ENCODE measurements around the gene MAP3K3. TPM values are rescaled to one million over a fixed set of nuclear protein-coding genes. Genes with fewer than 3 reads are reported as not detected.

The MAP3K3 gene
- total RNA-seq, 2 donors from 2014 or later: 13.4 to 15.5 TPM

DNA sequence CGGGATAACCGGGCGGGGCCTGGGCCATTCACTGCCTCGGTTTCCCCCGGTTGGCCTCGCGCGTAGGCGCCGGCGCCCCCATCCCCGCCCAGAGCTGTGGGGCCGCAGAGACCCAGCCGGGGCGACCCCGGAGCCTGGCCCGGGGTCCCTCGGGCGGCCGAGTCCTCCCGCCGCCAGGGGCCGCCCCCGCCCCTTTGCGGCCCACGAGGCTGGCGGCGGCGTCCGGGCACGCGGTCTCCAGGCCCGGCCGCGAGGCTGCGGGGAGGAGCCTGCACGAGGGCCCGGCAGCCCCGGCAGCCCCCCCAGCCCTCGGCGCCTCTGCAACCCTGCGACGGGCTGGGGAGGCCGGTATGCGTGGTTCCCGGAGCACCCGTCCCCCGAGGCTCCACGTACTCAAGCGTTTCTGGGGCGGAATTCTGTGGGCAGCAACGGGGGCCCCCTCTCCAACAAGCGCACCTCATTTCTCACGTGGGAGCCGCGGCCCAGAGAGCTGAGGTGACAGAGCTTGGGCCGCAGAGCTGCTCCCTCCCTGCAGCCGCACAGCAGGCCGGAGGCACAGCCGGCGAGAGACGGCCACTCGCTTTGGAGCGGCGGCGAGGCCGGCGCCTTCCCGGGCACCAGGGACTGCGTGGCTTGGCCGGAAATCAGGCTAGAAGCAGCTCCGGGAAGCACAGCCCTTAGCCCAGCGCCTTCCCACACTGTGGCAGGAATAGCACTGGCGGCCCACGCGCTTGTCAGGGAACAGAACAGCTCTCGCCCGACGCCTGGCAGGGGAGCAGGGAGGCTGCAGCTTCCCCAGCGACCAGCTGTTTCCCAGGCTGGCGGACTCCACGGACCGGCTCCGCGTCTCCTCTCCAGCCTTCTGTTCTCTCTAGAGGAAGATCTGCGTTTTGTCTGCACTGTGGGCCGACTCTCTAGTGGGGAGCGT, 78.6 kb downstream of the MAP3K3 start:
- TF ChIP-seq, protein P1, sequence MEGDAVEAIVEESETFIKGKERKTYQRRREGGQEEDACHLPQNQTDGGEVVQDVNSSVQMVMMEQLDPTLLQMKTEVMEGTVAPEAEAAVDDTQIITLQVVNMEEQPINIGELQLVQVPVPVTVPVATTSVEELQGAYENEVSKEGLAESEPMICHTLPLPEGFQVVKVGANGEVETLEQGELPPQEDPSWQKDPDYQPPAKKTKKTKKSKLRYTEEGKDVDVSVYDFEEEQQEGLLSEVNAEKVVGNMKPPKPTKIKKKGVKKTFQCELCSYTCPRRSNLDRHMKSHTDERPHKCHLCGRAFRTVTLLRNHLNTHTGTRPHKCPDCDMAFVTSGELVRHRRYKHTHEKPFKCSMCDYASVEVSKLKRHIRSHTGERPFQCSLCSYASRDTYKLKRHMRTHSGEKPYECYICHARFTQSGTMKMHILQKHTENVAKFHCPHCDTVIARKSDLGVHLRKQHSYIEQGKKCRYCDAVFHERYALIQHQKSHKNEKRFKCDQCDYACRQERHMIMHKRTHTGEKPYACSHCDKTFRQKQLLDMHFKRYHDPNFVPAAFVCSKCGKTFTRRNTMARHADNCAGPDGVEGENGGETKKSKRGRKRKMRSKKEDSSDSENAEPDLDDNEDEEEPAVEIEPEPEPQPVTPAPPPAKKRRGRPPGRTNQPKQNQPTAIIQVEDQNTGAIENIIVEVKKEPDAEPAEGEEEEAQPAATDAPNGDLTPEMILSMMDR (IDR thresholded peaks at IDR 0.05): no peak
- H3K27ac ChIP-seq: peak overlapping the region; percentile 78
- intact Hi-C loops (cut with DNase I): loop anchor here (10.0 kb wide), 1 partner anchor 276 kb away; no protein-coding TSS in a partner anchor
- H3K4me3 ChIP-seq: peak overlapping the region; percentile 46
- H3K36me3 ChIP-seq: no peaks in the 10 kb centered on the region
- peak overlapping the region; percentile 34 to 79 for H3K9ac ChIP-seq (ENCODE audit: low read depth in 2 of 2, low read length in 2 of 2)
- peaks cover 7% of the 10 kb centered on the region for H3K27me3 ChIP-seq
- no peaks in the 10 kb centered on the region for H3K9me3 ChIP-seq
- no peaks in the 10 kb centered on the region for H3K4me1 ChIP-seq
- DNase-seq: no peak

DNA sequence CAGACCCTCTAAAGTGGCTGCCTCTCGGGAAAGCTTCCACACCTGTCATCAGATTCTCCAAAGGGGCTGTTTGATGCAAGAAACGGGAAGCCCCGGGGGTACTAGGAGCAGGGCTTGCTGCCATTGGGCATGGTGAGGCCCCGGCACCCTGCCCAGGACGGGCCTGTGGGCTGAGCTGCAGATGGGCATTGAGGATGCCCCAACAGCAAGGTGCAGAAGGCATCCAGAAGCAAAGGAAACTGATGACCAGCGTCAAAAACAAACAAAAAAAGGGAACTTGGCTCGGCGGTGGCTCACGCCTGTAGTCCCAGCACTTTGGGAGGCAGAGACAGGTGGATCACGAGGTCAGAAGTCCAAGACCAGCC, 79.2 kb downstream of the MAP3K3 start:
- no peaks in the 10 kb centered on the region for H3K4me1 ChIP-seq
- intact Hi-C loops (cut with DNase I): loop anchor here (10.0 kb wide), 1 partner anchor 277 kb away; no protein-coding TSS in a partner anchor
- peaks cover 7% of the 10 kb centered on the region for H3K27me3 ChIP-seq
- DNase-seq: no peak
- H3K9me3 ChIP-seq: no peaks in the 10 kb centered on the region
- no peaks in the 10 kb centered on the region for H3K36me3 ChIP-seq
- H3K27ac ChIP-seq: peak overlapping the region; percentile 78
- H3K9ac ChIP-seq (ENCODE audit: low read depth in 2 of 2, low read length in 2 of 2): peak overlapping the region; percentile 34 to 51
- H3K4me3 ChIP-seq: peak overlapping the region; percentile 46
- TF ChIP-seq, protein P1 (IDR thresholded peaks at IDR 0.05): no peak

DNA sequence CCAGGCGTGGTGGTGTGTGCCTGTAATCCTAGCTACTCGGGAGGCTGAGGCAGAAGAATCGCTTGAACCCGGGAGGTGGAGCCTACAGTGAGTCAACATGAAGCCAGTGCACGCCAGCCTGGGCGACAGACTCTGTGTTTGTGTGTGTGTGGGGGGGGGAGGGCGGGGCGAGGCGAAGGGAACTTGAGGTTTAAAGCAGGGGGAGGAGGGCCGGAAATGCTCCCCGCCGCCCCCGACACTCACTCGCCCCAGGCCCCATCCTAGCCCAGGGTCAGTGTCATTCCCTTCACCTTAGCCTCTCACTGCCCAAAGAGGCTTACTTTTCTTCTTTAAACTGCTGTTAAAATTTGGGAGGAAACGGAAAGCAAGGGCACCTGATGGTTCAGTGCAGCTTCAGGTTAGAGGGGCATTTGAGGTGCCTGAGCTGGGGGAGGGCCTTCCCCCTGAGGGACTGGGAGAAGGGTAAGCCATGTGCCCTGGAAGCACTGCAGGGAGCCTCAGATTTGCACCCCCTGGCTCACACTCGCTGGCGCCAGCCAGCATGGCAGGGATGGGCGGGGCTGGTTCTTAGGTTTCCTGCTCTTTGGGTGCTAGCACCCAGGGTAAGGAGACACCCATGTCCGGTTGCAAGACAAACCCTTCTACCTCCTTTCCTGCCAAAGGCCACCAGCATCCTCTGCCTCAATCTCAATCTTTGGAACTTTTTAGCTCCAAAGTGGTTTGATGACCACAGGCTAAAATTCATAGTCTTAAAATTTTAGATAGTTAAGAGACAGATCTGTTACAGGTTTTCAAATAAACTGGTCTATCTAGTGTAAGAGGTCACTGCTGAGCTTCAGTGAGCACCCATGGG, 79.9 kb downstream of the MAP3K3 start:
- peaks cover 7% of the 10 kb centered on the region for H3K27me3 ChIP-seq
- DNase-seq: peak; percentile 42
- intact Hi-C loops (cut with DNase I): loop anchor here (10.0 kb wide), 1 partner anchor 277 kb away; no protein-coding TSS in a partner anchor
- H3K9ac ChIP-seq (ENCODE audit: low read depth in 2 of 2, low read length in 2 of 2): peak overlapping the region in 1 of 2 donors; percentile 50
- H3K9me3 ChIP-seq: no peaks in the 10 kb centered on the region
- no peaks in the 10 kb centered on the region for H3K4me1 ChIP-seq
- H3K4me3 ChIP-seq: no peak overlapping the region
- H3K36me3 ChIP-seq: no peaks in the 10 kb centered on the region
- H3K27ac ChIP-seq: peak overlapping the region; percentile 78
- TF ChIP-seq, protein P1 (IDR thresholded peaks at IDR 0.05): no peak

DNA sequence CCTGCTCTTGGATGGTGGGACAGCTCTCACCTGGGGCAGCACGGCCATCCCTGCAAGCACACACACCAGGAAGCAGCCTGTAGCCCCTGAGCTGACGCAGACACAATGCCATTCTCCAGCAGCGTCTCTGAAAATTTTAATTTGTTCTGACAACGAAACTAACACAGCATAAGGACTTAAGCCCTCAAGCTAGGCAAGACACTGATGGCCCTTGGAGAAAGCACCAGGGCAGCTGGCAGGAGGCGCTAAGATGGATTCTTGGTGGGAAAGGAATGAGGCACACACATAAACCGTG, 80.5 kb downstream of the MAP3K3 start:
- no peak overlapping the region for H3K9ac ChIP-seq (ENCODE audit: low read depth in 2 of 2, low read length in 2 of 2)
- TF ChIP-seq, protein P1 (IDR thresholded peaks at IDR 0.05): no peak
- no peaks in the 10 kb centered on the region for H3K4me1 ChIP-seq
- intact Hi-C loops (cut with DNase I): loop anchor here (10.0 kb wide), 1 partner anchor 278 kb away; no protein-coding TSS in a partner anchor
- no peaks in the 10 kb centered on the region for H3K36me3 ChIP-seq
- peaks cover 7% of the 10 kb centered on the region for H3K27me3 ChIP-seq
- H3K9me3 ChIP-seq: no peaks in the 10 kb centered on the region
- DNase-seq: no peak
- no peak overlapping the region for H3K4me3 ChIP-seq
- peak overlapping the region; percentile 78 for H3K27ac ChIP-seq

DNA sequence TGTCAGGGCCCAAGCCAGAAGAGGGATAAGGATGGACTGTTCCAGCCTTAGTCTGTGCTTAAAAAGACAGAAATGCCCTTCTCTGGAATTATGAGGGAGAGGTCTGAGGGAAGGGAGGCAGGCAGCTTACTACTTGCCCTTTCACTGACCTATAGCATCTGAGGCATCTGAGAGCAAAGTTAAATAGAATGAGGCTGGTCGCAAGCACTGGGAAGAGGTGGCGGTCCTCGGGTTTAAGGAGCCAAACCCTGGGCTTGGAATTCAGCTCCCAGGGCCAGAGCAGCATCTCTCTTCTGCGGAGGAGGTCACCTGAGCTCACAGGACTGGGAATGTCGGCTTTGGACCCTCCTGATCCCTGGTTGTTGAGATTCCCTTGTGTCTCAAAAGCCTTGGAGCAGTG, 80.8 kb downstream of the MAP3K3 start:
- no peaks in the 10 kb centered on the region for H3K9me3 ChIP-seq
- TF ChIP-seq, protein P1 (IDR thresholded peaks at IDR 0.05): no peak
- no peak for DNase-seq
- no peak overlapping the region for H3K27ac ChIP-seq
- peaks cover 7% of the 10 kb centered on the region for H3K27me3 ChIP-seq
- no peak overlapping the region for H3K9ac ChIP-seq (ENCODE audit: low read depth in 2 of 2, low read length in 2 of 2)
- H3K4me3 ChIP-seq: no peak overlapping the region
- no peaks in the 10 kb centered on the region for H3K36me3 ChIP-seq
- intact Hi-C loops (cut with DNase I): loop anchor here (10.0 kb wide), 1 partner anchor 278 kb away; no protein-coding TSS in a partner anchor
- no peaks in the 10 kb centered on the region for H3K4me1 ChIP-seq

All from colonic mucosa (tissue), 4 donors.